GM12891 (cell line): ENCODE data around the gene SBNO1.
A peak's percentile ranks its signal among the peaks of the same experiment; 100 is the strongest.

Source experiments
- POLR2A ChIP-seq: IDR thresholded peaks from 2 replicates; pipeline ENCODE4 v1.6.1; 2011; ENCODE audit warnings: low read depth, low read length, control low read depth
- POLR2AphosphoS5 ChIP-seq: IDR thresholded peaks from 2 replicates; pipeline ENCODE4 v1.6.1; 2011; ENCODE audit warnings: low read depth, low read length, control low read depth
- SPI1 ChIP-seq: IDR thresholded peaks from 2 replicates; pipeline ENCODE4 v1.6.1; 2011; ENCODE audit warnings: low read depth, low read length, control low read depth
- TAF1 ChIP-seq: IDR thresholded peaks from 2 replicates; pipeline ENCODE4 v1.6.1; 2011; ENCODE audit warnings: low read depth, low read length, control low read depth

DNA sequence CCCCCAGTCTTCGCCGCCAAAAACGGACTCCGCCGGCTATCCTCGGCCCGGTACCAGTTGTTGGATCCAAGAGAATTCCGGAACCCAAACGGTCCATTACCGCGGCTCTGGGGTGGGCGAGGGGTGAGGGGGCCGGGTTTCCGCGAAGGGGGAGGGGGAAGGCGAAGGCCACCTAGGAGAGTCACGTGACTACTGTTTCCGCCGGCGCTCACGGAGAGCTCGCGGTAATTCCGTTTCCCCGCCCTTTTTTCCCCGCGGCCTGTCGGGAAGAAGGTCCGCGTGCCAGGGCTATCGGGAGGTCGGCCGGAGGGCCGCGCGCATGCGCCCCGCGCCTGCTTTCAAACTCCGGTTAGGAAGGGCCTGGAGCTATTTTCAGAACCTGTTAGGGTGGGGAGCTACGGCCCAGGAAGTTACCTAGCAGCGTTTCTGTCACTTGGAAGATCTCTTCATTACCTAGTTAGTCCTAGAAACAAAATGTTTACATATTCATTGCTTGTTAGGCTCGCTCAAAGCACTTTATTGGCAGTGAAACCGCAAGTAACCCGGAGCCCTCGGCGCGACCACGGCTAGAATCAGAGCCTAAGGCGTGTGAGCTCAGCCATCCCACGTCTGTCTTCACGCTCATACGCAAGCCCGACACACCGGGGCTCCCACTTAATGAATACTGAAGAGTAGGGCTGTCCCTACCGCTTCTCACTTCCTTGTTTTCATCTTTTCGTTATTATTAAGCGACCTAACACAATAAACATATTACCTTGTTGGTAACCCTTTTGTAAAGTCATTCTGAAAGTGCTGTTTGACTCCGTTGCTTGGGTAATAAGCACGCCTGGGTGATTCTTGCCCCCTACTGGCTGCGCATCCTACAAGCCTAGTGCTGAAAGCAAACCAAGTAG is 624 bp upstream of the SBNO1 start:
- TF ChIP-seq TAF1 (peak; percentile 62; the same call in 1 of the 2 replicates), POLR2AphosphoS5 (peak; percentile 92), SPI1 (peak; percentile 99), POLR2A (peak; percentile 95)
